NCI-H526 treated with DMSO at 0.1 percent for 48 hours (cell line): Measurements from ENCODE around the gene NCF4.

Experiments used
- DNase-seq: peaks from one replicate; lab custom pipeline; 2025; lab: John Stamatoyannopoulos, UW

Gene NCF4

GRCh38 chr22:36860821-36861659, at the start of gene NCF4:
TSS of gene NCF4 (plus strand) at chr22:36861006. CDS start at chr22:36861172, 166 bp downstream.
- no peak for DNase-seq

DNA sequence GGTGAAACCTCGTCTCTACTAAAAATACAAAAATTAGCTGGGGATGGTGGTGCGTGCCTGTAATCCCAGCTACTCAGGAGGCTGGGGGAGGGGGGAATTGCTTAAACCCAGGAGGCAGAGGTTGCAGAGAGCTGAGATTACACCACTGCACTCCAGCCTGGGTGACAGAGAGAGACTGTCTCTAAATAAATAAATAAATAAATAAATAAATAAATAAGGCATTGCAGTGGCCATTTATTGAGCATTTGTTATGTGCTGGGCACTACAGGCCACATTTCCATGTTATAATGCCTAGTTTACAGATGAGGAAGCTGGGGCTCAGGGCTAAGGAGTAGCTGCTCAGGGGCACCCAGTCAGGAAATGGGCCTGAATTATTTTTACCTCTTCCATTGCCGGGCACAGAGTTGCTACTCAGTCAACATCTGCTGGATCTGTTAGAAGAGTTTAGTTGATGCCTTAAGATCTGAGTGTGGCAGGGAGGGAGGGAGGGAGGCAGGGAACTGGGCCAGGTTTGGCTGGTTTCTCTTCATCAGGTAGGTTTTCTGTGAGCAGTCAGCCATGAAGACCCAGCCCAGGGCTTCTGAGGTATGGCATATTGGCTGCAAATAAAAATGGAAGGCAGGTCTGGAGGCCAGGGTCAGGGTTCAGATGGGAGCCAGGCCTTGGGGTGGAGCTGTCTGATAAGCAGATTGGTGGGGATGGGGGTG, 49.6 kb upstream of the NCF4 start:
- no peak for DNase-seq

DNA sequence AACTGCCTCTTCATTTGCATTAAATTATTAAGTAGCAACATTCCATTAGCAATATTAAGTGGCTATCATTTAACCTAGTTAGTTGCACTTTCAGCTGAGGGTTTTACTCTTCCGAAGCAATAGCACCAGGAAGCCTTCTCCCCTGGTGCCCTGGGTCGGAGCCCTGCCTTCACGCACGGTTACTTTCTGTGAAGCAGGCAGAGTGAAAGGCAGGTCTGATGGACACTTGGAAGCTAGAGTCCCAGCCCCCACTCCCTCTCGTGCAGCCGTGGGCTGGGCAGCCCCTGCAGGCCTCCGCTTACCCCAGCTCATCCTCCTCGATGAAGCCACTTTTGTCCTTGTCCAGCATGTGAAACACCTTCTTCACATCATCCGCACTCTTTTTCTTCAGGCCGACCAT, 46.0 kb upstream of the NCF4 start:
- DNase-seq, result no peak

DNA sequence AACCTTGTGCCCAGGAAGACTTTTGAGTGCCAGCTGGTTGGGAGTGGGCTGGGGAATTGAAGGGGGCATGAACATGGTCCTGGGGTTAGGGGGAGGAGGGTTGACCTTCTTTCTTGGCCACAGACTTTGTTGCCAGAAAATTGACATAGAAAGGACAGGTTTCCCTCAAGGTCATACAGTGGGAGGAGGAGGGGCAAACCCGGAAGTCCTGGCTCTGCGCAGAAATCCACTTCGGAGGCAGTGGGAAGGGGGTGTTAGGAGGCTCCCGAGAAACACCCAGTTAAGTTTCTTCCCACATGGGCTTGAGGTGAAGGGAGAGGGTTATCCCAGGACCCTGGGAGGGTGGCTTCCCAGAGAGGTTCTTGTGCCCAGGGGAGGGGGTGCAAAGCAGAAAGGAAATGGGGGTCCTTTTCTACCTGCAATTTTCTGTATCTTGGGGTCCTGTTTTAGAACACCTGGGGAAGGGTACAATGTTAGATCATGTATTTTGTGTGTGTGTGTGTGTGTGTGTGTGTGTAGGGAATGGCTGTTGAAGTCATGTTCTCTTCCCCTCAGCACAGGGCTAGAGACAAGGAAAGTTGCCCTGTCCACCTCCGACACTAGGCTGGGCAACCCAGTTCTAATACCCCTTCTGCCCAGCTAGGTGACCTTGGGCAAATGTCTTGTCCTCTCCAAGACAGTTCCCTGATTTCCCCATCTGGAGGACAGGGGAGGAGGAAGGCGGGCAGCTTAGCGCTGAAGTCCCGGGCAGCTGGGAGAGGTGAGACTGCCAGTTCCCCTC, 45.1 kb upstream of the NCF4 start:
- DNase-seq, result no peak

DNA sequence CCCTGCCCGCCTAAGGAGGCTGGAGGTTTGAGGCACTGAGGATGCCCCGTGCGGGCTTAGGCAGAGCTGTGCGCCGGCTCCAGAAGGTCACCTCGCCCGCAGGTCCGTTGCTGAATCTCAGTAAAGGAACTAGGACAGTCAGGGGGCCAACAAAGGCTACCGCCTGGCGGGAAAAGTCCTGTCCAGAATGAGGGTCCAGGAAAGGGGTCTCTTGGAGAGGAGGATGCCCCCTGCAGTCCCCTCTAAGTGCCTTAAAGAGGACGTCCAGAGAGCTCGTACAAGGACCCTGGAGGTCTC, 44.5 kb upstream of the NCF4 start:
- no peak for DNase-seq

DNA sequence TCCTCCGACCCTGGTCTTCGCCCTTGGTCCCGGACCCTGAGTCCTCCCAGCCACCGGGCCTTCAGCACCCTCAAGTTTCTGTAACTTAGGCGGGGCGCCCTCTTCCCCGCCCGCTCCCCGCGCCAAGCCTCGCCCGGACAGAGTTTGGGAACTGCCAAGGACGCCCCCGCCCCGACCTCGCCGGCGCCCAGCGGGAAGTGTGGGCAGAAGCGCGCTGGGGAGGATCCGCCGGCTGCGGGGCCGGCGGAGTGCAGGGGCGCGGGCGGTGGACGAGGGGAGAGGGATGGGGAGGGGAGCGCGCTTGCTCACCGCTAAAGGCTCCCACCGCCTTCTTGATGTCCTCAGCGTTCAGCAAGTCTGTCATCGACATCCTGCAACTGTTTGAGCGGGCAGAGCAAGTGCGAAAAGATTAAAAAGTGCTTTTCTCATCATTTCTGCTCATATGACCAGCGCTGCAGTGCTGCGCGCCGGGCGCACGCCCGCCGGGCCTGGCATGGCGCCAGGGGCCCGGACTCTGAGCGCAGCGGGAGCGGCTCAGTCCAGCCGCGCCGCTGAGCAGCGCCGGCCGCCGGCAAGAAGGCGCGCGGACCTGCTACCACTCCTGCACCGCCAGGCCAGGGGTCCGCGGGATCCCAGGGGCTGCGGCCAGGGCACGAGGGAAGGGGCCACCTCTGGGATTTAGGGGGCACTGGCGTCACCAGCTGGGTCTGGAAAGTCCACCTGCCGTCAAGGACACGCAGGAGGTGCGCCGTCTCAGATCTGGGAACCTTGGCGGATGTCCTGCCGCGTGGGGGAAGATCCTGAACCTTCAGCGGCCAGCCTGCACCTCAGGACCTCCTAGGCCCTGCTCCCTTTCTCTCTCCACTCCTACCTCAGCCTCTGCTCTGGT, 43.9 kb upstream of the NCF4 start, which contains the start of gene PVALB:
Gene PVALB, minus strand, starts transcription at position 400 of the 889 bp plus-strand sequence. Its CDS starts 30 bp downstream, at position 370.
- no peak for DNase-seq

- no peak for DNase-seq
Observed at GRCh38 chr22:36817525-36817848, 43.3 kb upstream of the NCF4 start.

GRCh38 chr22:36818010-36818642, 42.7 kb upstream of the NCF4 start:
- no peak for DNase-seq

DNA sequence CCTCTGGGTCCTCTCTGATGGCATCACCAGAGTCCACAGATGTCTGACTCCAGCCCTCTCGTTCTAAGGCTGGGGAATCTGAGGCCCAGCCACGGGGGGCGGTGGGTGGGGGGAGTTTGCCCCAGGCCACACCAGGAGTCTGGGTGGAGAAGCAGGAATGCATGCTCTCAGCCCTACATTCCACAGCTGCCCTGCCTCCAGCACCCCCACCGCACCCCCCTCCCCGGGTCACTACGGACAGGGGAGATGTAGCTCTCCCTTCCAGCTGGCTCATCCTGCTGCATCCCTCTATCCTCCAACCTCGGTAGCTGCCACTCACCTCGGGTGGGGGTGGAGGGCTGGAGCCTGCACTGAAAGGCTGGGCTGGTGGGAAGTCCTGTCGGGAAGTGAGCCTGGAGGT, 41.7 kb upstream of the NCF4 start:
- no peak for DNase-seq

GRCh38 chr22:36822581-36822980, 38.2 kb upstream of the NCF4 start:
- DNase-seq, result no peak

GRCh38 chr22:36823186-36823839, 37.5 kb upstream of the NCF4 start:
- no peak for DNase-seq

DNA sequence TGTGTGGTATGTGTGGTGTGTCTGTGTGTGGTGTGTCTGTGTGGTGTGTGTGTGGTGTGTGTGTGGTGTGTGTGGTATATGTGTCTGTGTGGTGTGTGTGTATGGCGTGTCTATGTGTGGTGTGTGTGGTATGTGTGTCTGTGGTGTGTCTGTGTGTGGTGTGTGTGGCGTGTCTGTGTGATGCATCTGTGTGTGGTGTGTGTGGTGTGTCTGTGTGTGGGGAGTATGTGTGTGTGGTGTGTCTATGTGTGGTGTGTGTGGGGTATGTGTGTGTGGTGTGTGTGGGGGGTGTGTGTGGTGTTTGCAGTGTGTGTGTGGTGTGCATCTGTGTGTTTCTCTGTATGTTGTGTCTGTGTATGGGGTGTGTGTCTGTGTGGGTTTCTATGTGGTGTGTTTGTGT, 36.2 kb upstream of the NCF4 start:
- no peak for DNase-seq

GRCh38 chr22:36826262-36826661, 34.5 kb upstream of the NCF4 start:
- DNase-seq, result no peak

DNA sequence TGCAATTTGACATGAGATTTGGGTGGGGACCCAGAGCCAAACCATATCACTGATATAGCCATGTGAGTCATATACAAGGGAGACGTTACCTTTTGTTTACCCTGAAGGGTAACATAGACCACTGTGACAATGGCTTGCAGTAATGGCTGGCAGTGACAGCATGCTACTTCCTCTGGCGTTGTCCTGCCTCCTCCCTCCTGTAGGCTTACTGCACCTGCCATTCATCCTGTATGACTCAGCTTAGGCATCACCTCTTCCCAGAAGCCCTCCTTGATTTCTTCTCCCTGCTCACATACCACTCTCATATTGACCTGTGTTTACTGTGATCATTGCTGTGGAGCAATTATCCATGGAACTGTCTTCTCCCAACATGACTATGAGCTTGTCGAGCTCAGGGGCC, 32.0 kb upstream of the NCF4 start:
- DNase-seq, result no peak

DNA sequence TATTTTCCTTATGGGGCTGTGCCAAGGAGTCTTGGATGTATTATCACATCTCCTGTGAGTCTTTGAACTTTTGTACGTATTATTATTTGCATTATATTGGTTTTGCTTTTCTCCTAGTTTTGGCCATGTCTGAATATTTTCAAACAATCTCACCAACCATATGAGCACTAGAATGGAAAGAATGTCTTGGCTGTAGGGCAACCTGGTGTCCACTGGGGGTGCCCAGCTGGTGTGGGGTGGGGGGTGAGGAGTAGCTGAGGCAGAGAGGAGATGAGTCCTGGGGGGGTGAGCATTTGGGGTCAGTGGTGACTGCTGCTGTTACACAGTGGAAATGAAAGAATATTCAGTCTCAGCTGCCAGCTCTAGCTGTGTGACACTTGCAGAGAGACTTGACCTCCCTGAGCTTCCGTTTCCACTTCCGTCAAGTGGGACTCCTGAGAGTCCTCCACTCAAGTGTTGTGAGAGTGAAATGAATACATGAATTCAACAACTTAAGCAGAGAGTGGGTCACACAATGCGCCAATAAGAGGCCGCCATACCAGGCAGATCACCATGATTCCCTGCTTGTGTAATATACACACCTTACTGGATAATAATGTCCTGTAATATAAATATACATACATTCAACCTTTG, 31.3 kb upstream of the NCF4 start:
- no peak for DNase-seq

GRCh38 chr22:36830601-36831000, 30.2 kb upstream of the NCF4 start:
- no peak for DNase-seq

GRCh38 chr22:36831206-36831605, 29.6 kb upstream of the NCF4 start:
- DNase-seq, result no peak

DNA sequence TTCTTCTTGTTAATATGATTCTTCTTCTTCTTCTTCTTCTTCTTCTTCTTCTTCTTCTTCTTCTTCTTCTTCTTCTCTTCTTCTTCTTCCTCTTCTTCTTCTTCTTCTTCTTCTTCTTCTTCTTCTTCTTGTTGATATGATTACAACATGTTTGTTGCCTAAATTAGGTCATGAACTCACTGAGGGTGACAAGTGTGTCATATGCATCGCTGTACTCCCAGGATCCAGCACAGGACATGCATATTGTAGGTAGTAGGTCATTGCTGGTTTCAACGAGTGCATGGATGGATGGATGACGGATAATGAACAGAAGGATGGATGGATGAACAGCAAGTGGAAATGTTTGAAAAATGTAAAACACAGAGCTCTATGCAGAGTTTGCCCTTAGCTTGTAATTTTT, 29.1 kb upstream of the NCF4 start:
- no peak for DNase-seq

- no peak for DNase-seq
Observed at GRCh38 chr22:36833073-36833472, 27.7 kb upstream of the NCF4 start.

GRCh38 chr22:36835903-36836302, 24.9 kb upstream of the NCF4 start:
- DNase-seq, result no peak
